Panc1 (cell line): Measurements from ENCODE around the gene PRICKLE3.

Experiments used
- CTCF ChIP-seq: fragments of 450-650 bp; IDR thresholded peaks from 2 replicates; pipeline ENCODE4 v1.5.1; 2017; ENCODE audit warnings: mild to moderate bottlenecking
- POLR2AphosphoS5 ChIP-seq: IDR thresholded peaks from 2 replicates; pipeline ENCODE4 v1.6.1; 2012; ENCODE audit warnings: mild to moderate bottlenecking, low read depth, low read length, moderate library complexity

- no peak for TF ChIP-seq CTCF
- no peak for TF ChIP-seq POLR2AphosphoS5
These were observed 7.4 kb upstream of the PRICKLE3 start for GRCh38 chrX:49193542-49193964.
